Fibroblast of lung (primary cell): ENCODE measurements around the gene SMAD3. TPM values are rescaled to one million over a fixed set of nuclear protein-coding genes. Genes with fewer than 3 reads are reported as not detected.

ENCODE experiments used
- DNase-seq, 2 donors: peaks; one replicate each; pipeline versions ENCODE4 v3.0.0 to v3.0.0-alpha.2; 2010; ENCODE audit warnings: low read depth in 2 of 2
- H2AFZ ChIP-seq: 2 replicates; pipeline ENCODE4 v1.5.1; 2012; ENCODE audit warnings: low read length, control low read depth, inconsistent platforms
- H3K27ac ChIP-seq: 2 replicates; pipeline ENCODE4 v1.5.1; 2011; ENCODE audit warnings: low read length, control low read depth; ENCODE audit not compliant: insufficient read depth
- H3K27me3 ChIP-seq: 2 replicates; pipeline ENCODE4 v1.5.1; 2011; ENCODE audit warnings: mild to moderate bottlenecking, low read length; ENCODE audit not compliant: control insufficient read depth, insufficient read depth
- H3K36me3 ChIP-seq: 2 replicates; pipeline ENCODE4 v1.5.1; 2011; ENCODE audit warnings: low read length; ENCODE audit not compliant: control insufficient read depth, insufficient read depth
- H3K4me1 ChIP-seq: 2 replicates; pipeline ENCODE4 v1.5.1; 2011; ENCODE audit warnings: low read length; ENCODE audit not compliant: control insufficient read depth, insufficient read depth; ENCODE audit errors: extremely low read depth
- H3K4me2 ChIP-seq: 2 replicates; pipeline ENCODE4 v1.5.1; 2011; ENCODE audit warnings: low read length, control low read depth; ENCODE audit not compliant: insufficient read depth; ENCODE audit errors: extremely low read depth
- H3K4me3 ChIP-seq, 4 experiments: fragments of 200-600 bp in 1 of 4; sonication (generic) in 1 of 4; replicated peaks in 1 of 4; 2 replicates each; pipeline ENCODE4 v1.5.1; 2011 to 2016; ENCODE audit warnings: low read length in 4 of 4, low read depth in 3 of 4, mild to moderate bottlenecking in 3 of 4, control low read depth in 2 of 4, inconsistent platforms in 1 of 4, mixed read lengths in 1 of 4; ENCODE audit not compliant: insufficient read depth in 1 of 4; ENCODE audit errors: control extremely low read depth in 1 of 4
- H3K79me2 ChIP-seq: 2 replicates; pipeline ENCODE4 v1.5.1; 2012; ENCODE audit warnings: mild to moderate bottlenecking, low read length, inconsistent platforms; ENCODE audit not compliant: control insufficient read depth, insufficient read depth
- H3K9ac ChIP-seq: 2 replicates; pipeline ENCODE4 v1.5.1; 2011; ENCODE audit warnings: mild to moderate bottlenecking, low read length, control low read depth; ENCODE audit not compliant: insufficient read depth
- H3K9me3 ChIP-seq: 2 replicates; pipeline ENCODE4 v1.5.1; 2012; ENCODE audit warnings: low read depth, low read length; ENCODE audit not compliant: control insufficient read depth, insufficient read depth
- H4K20me1 ChIP-seq: 2 replicates; pipeline ENCODE4 v1.5.1; 2011; ENCODE audit warnings: low read length; ENCODE audit not compliant: control insufficient read depth, insufficient read depth; ENCODE audit errors: extremely low read depth
- CTCF ChIP-seq, 2 donors: IDR thresholded peaks in 1 of 2; conservative IDR thresholded peaks in 1 of 2; 1 replicate in 1 of 2; 2 replicates in 1 of 2; pipeline ENCODE4 v1.5.1; 2011 to 2012; ENCODE audit warnings: low read length in 2 of 2, control low read depth in 1 of 2, inconsistent platforms in 1 of 2, low read depth in 1 of 2, mild to moderate bottlenecking in 1 of 2
- EZH2 ChIP-seq: IDR thresholded peaks from 2 replicates; pipeline ENCODE4 v1.5.1; 2012; ENCODE audit warnings: low read length, control low read depth, mild to moderate bottlenecking; ENCODE audit errors: missing control alignments
- polyA plus RNA-seq, 2 donors: library from polyadenylated mRNA; depleted of rRNA in 1 of 2; stranded (reverse) in 1 of 2; unstranded in 1 of 2; fragments of >200 nt; gene quantifications; 2 replicates each; pipeline ENCODE4 v1.2.1, GENCODE V29; 2011 to 2012; ENCODE audit warnings: missing spikeins in 1 of 2
- total RNA-seq: library from RNA; depleted of rRNA; stranded (reverse); fragments of >200 nt; gene quantifications from 2 replicates; pipeline ENCODE4 v1.2.1, GENCODE V29; 2014

SMAD3 gene
- total and polyA plus RNA-seq, 2 donors (not counting 1 experiment from before 2014, with no cell fraction given) = 69.9 to 173 TPM

- no peaks in the 10 kb centered on the region for H4K20me1 ChIP-seq
- H3K79me2 ChIP-seq = peaks cover 40% of the 10 kb centered on the region
- peak overlapping the region; percentile 76 for H3K27ac ChIP-seq
- H3K9me3 ChIP-seq = no peaks in the 10 kb centered on the region
- peaks cover under 1% of the 10 kb centered on the region for H3K4me1 ChIP-seq
- H2AFZ ChIP-seq = no peak overlapping the region
- H3K36me3 ChIP-seq = peaks cover 7% of the 10 kb centered on the region
- peak in 1 of 2 donors; percentile 72 for DNase-seq
- TF ChIP-seq EZH2 = no peak
- TF ChIP-seq CTCF (conservative IDR thresholded peaks at IDR 0.05 in 1 of 2, IDR thresholded peaks at IDR 0.05 in 1 of 2; ENCODE audit: low read depth in 1 of 2, low read length in 2 of 2) = no peak
- H3K9ac ChIP-seq = peak overlapping the region; percentile 74
- peak overlapping the region; percentile 96 for H3K4me2 ChIP-seq
- peak overlapping the region; percentile 36 to 97 (median 42) for H3K4me3 ChIP-seq
- H3K27me3 ChIP-seq = no peaks in the 10 kb centered on the region
Observed at GRCh38 chr15:67064607-67065530, 533 bp upstream of the SMAD3 start.

GRCh38 chr15:67066041-67066958 lies 898 bp downstream of the SMAD3 start:
- H3K27me3 ChIP-seq = no peaks in the 10 kb centered on the region
- peak overlapping the region; percentile 95 for H3K9ac ChIP-seq
- TF ChIP-seq CTCF (conservative IDR thresholded peaks at IDR 0.05 in 1 of 2, IDR thresholded peaks at IDR 0.05 in 1 of 2; ENCODE audit: low read depth in 1 of 2, low read length in 2 of 2) = no peak
- H4K20me1 ChIP-seq = no peaks in the 10 kb centered on the region
- peaks cover 13% of the 10 kb centered on the region for H3K36me3 ChIP-seq
- no peak for DNase-seq
- H3K27ac ChIP-seq = peak overlapping the region; percentile 96
- H3K79me2 ChIP-seq = peaks cover 54% of the 10 kb centered on the region
- peak overlapping the region; percentile 83 to 98 (median 96) for H3K4me3 ChIP-seq
- peaks cover 4% of the 10 kb centered on the region for H3K4me1 ChIP-seq
- H2AFZ ChIP-seq = no peak overlapping the region
- H3K4me2 ChIP-seq = no peak overlapping the region
- H3K9me3 ChIP-seq = no peaks in the 10 kb centered on the region
